Loucy (cell line): ENCODE results near the gene PORCN.

Source experiments
- EZH2phosphoT487 ChIP-seq: fragments of 200-600 bp; IDR thresholded peaks from 2 replicates; pipeline ENCODE4 v1.6.1; 2018; ENCODE audit warnings: antibody characterized with exemption, mild to moderate bottlenecking, moderate library complexity, borderline replicate concordance
- TF ChIP-seq, protein P1 (sequence below): fragments of 200-600 bp; sonication (generic); conservative IDR thresholded peaks from 2 replicates; pipeline ENCODE4 v1.5.1; 2014; ENCODE audit warnings: mild to moderate bottlenecking, antibody characterized with exemption, low read length

DNA sequence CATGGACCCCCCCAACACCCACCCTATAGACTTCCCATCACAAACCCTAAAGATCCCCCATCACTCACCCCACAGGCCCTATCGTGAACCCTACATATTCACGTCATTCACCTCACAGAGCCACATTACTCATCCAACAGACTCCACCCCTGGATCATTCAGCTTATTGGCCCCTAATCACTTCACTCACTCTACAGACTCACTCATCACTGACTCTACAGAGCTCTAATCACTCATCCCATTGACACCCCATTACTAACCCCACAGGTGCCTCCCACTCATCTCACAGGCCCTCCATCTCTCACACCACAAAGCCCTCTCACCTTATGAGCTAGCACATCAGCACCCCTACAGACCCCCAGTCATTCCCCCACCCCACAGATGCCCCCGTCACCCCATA is 24.4 kb downstream of the PORCN start:
- TF ChIP-seq, protein P1, sequence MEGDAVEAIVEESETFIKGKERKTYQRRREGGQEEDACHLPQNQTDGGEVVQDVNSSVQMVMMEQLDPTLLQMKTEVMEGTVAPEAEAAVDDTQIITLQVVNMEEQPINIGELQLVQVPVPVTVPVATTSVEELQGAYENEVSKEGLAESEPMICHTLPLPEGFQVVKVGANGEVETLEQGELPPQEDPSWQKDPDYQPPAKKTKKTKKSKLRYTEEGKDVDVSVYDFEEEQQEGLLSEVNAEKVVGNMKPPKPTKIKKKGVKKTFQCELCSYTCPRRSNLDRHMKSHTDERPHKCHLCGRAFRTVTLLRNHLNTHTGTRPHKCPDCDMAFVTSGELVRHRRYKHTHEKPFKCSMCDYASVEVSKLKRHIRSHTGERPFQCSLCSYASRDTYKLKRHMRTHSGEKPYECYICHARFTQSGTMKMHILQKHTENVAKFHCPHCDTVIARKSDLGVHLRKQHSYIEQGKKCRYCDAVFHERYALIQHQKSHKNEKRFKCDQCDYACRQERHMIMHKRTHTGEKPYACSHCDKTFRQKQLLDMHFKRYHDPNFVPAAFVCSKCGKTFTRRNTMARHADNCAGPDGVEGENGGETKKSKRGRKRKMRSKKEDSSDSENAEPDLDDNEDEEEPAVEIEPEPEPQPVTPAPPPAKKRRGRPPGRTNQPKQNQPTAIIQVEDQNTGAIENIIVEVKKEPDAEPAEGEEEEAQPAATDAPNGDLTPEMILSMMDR: no peak
- TF ChIP-seq EZH2phosphoT487: no peak
